ENCODE results near the gene TMEM271.

DNA sequence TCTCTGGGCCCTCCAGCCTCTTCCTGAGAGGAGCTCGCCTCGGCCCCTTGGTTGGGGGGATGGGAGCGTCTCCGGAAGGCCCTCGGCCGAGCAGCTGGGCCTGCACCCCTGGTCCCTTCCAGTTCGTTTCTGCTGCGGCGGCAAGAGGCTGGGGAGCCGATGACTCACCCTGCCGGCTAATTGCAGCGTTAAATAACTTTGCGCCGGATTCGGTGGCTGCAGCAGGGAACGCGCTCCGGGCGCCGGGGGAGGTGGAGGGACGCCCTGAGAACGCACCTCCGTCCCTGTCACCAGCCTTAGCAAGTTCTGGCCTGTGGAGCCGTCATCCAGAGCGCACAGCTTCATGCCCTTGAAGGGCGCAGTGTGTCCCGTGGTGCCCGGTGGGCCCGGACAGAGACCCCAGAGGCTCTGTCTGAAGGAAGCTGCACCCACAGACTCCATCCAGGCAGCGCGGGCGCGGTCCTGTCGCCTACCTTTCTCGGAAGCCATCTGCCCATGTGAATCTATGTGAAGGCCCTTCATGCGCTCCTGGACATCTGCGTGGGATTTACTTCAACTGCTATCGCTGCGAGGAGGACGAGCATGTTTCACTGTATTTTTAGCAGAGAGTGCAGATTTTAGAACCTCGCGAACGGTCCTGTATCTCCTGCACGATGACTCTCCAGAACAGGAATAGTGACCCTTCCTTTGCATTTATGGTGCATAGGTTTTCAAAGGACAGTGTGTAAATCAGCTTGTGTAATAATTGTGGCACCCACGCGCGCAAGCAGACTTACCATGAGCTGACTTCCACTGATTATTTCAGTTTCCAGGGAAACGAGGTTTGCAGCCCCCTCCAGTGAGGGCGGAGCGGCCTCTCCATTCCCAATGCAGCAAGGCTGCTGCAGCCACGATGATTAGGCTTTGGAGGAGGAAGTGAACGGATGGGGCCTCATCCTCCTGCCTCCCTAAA, 1.7 kb upstream of the TMEM271 start:
- TF ChIP-seq, protein P1, sequence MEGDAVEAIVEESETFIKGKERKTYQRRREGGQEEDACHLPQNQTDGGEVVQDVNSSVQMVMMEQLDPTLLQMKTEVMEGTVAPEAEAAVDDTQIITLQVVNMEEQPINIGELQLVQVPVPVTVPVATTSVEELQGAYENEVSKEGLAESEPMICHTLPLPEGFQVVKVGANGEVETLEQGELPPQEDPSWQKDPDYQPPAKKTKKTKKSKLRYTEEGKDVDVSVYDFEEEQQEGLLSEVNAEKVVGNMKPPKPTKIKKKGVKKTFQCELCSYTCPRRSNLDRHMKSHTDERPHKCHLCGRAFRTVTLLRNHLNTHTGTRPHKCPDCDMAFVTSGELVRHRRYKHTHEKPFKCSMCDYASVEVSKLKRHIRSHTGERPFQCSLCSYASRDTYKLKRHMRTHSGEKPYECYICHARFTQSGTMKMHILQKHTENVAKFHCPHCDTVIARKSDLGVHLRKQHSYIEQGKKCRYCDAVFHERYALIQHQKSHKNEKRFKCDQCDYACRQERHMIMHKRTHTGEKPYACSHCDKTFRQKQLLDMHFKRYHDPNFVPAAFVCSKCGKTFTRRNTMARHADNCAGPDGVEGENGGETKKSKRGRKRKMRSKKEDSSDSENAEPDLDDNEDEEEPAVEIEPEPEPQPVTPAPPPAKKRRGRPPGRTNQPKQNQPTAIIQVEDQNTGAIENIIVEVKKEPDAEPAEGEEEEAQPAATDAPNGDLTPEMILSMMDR (IDR thresholded peaks at IDR 0.05; ENCODE audit: extremely low read depth in 1 of 2, insufficient read depth in 1 of 2, low read depth in 1 of 2, low read length in 2 of 2), result no peak
- TF ChIP-seq EZH2 (IDR thresholded peaks at IDR 0.05; ENCODE audit: borderline replicate concordance, low read depth, low read length, severe bottlenecking) (no peak), POLR2A (IDR thresholded peaks at IDR 0.05; ENCODE audit: low read depth, low read length) (no peak), POLR2AphosphoS5 (IDR thresholded peaks at IDR 0.05; ENCODE audit: insufficient read depth, low read depth, low read length) (no peak), FOS (IDR thresholded peaks at IDR 0.05; ENCODE audit: borderline replicate concordance, insufficient read depth, low read length) (peak; percentile 38)
- TF ChIP-seq, protein P2, sequence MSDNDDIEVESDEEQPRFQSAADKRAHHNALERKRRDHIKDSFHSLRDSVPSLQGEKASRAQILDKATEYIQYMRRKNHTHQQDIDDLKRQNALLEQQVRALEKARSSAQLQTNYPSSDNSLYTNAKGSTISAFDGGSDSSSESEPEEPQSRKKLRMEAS (IDR thresholded peaks at IDR 0.05; ENCODE audit: insufficient read depth, insufficient read length), result no peak

All from endothelial cell of umbilical vein (primary cell).